ENCODE results near the gene BBLN.

The BBLN gene

DNA sequence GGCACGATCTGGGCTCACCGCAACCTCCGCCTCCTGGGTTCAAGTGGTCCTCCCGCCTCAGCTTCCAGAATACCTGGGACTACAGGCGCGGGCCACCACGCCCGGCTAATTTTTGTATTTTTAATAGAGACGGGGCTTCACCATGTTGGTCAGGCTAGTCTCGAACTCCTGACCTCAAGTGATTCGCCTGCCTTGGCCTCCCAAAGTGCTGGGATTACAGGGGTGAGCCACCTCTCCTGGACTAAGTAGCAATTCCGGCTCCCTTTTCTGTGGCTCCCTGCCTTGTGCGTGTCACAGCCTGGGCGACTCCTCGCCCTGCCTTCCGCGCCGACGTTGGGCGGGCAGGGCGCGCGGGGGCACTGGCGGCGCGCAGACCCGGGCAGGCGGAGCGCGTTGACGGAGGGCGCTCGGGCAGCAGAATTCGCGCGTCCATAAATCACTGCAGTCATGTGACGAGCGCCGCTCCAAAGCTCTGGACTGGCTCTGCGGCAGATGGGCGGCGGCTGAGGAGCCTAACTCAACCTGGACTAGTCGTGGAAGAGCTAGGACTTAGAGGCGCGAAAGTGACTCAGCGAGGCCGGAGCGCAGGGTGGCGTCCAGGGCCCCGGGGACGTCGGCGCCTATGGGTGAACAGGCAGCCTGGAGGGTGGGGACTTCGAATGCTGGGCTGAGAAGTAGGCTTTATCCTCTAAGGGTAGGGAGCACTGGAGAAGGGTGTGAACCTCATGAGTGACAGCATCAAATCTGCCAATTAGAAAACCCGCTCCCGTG is 32.7 kb downstream of the BBLN start:
- DNase-seq, result peak; percentile 75 to 79

DNA sequence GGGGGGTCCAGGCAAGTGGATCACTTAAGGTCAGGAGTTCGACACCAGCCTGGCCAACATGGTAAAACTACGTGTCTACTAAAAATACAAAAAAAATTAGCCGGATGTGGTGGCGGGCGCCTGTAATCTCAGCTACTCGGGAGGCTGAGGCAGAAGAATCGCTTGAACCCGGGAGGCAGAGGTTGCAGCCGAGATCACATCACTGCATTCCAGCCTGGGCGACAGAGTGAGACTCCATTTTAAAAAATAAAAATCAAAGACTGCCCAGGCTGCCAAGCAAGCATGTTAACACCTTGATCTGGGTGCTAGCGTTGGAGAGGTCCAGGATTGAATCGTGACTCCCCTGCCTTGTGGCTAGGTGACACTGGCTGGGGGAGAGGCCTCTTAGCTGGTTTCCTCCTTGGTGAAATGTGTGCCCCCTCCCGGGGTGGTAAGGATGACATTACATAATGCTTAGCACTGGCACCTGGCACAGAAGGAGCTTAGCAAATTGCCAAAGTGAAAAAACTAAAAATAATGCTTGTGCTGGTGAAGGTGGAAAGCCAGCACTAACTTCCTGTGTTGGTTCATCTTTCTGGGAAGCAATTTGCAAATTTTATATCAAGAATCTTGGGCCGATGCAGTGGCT is 33.5 kb downstream of the BBLN start:
- no peak for DNase-seq

DNA sequence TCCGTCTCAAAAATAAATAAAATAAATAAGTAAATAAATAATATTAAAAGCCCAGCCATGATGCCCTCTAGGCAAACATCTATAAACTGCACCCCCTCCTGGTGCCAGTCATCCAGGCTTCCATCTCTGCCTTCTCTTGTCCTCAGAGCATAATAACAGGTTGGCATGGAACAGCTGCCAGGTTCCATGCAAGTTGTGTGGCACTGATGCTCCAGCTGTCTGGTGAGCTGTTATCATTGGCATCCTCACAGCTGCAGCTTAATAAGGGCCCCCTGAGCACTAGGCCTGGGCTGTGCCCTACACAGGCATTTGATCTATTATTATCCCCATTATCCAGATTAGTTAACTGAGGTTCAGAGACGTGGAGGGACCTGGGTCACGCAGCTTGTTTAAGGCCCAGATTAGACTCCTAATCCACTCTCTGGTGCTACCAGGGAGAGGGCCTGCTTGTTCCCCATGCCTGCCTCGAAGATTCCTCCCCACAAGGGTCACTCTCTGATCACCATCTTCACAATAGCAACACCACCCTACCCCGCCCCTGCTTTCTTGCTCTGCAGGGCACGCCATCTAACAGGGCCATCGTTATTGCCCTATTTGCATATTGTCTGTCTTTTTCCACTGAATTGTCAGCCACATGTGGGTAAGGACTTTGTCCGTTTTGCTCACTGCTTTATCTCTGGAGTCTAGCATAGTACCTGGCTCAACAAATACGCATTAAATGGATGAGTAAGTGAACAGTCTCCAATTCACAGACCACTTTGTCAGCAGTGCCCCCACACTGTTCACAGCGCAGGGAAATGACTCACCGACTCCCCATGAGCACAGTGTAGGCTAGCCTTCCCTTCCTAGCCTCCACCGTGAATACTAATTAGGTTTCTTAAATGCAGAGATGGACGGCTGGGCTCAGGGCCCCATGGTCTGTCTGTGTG is 41.6 kb downstream of the BBLN start:
- DNase-seq, result no peak

DNA sequence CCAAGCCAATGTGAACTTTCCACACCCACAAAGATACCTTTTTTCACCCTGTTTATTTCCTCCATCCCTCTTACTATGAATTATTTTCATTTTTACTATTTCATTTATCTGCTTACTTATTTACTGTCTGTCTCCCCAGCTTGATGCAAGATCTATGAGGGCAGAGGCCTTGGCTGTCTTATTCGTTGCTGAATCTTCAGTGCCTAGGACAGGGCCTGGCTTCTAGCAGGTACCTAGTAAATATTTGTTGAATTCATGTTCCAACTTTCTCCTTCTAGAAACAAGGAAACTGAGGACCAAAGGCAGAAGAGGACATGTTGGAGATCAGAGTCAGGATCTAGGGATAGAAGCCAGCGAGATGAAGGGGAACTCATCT is 42.6 kb downstream of the BBLN start:
- DNase-seq, result no peak

DNA sequence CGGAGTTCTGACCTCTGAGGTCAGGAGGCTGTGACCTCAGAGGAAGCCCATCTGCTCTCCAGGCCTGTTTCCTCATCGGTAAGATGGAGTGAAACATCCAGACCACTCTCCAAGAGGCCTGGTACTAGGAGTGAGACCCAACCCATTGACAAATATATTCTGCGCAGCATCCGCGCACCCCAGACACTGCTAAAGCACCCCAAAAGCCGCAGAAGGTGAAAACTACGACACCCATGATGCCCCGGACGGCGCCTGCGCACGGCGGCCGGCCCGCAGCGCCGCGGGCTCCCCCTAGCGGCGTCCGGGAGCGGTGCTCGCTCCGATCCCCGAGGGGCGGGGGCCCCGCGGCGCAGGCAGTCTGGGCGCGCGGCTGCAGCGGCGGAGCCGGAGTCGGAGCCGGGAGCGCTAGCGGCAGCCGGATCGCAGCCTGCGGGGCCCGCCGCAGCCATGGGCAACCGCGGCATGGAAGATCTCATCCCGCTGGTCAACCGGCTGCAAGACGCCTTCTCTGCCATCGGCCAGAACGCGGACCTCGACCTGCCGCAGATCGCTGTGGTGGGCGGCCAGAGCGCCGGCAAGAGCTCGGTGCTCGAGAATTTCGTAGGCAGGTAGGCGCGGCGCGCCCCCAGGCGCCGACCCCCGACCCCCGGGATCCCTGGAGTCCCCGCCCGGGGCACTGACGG is 43.1 kb downstream of the BBLN start, which contains the start of gene DNM1:
TSS of gene DNM1 (plus strand) at position 356 of the 683 bp plus-strand sequence. CDS start at position 448, 92 bp downstream.
- peak; percentile 36 to 69 for DNase-seq

DNA sequence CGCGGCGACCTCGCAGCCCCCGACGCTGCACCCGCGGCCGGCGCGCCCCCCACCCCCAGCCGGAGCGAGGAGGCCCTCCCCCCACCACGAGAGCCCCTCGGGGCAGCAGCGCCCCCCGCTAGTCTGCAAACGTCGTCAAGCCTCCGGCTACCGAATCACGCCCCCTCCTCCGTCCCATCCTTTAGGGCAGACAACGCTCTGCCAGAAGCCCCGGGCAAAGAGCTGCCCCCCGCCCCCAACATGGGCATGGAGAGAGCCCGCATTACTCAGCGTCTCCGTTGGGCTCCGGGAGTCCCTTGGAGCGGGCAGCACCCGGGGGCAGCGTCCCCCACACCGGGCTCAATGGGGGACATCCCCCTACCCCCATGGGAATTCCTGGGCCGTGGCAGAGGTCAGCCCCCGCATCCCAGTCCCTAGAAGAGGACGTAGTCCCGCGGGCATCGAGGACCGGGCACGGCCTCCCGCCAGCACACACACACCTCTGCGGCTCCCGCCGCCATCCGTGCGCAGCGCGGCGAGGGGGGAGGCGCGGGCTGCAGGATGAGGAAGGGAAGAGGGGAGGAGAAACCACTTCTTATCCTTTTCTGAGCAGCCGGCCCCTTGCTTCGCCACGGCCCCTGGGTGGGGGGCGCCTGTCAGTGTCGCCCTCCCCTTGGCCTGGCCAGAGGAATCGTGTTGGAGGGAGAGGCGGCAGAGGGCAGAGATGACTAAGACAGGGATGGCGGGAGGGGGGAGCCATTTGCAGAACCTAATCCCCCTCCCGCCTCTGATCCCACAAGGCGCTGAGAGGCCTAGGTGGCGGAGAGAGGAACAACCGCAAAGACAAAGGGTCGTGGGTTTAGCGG is 43.9 kb downstream of the BBLN start:
- DNase-seq, result peak in 1 of 2 donors; percentile 6

DNA sequence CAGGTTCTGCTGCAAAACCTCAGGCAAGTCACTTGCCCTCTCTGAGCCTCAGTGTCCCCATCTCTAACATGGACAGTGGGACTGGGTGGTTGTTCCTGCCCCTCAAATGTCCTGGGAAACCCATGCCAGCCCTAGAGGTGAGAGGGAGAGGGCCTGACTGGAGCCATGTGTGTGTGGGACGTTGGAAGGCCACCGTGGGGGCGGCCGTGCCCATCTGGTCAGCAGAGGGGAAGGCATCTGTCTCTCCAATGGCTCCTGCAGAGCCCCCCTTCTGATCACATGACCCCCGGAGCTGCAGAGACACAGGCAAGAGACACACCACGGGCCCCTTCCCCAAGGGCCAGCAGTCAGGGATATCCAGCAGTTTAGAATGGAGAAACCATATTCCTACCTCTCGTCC is 44.8 kb downstream of the BBLN start:
- DNase-seq, result no peak

DNA sequence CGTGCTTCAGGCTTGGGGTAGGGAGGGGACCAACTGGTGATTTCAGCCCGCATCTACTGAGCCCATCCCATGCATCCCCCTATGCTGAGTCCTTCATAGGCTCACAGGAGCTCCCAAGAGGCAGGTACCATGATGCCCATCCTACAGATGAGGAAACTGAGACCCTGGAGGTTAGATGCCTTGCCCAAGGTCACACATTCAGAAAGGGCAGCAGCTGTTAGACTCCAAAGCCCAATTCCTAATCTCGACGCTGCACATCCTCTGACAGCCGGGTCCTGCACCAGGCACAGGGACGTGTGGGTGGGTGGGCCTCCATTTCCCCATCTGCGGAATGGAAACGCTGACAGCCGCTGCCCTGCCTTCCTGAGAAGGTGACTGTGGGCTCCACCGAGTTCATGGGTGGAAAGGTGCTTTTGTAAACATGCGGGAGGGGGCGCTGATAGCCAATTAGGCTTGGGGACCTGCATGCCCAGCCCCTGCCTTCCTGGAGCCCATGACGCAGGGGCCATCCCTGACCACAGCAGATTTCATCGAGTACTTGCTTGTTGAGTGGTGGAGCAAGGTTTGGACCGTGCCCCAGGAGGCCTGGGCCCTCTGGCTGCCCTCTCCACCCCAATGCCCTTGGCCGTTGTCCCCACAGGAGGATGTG is 45.4 kb downstream of the BBLN start:
- DNase-seq, result no peak

DNA sequence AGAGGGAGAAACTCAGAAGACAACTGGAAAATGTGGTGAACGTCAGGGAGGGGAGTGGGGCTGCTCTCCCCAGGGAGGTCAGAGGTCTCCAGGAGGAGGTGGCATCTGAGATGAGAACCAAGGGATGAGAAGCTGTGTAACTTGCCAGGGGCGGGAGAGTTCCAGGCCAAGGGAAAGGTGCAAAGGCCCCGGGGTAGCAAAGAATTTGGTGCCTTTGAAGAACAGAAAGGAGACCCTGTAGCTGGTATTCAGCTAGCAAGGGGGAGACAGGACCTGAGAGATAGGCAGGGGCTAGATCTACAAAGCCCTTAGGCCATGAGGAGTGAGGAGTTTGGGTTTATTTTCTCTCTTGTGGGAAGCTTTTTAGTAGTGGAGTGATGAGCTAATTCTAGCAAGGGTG is 46.4 kb downstream of the BBLN start:
- DNase-seq, result no peak

DNA sequence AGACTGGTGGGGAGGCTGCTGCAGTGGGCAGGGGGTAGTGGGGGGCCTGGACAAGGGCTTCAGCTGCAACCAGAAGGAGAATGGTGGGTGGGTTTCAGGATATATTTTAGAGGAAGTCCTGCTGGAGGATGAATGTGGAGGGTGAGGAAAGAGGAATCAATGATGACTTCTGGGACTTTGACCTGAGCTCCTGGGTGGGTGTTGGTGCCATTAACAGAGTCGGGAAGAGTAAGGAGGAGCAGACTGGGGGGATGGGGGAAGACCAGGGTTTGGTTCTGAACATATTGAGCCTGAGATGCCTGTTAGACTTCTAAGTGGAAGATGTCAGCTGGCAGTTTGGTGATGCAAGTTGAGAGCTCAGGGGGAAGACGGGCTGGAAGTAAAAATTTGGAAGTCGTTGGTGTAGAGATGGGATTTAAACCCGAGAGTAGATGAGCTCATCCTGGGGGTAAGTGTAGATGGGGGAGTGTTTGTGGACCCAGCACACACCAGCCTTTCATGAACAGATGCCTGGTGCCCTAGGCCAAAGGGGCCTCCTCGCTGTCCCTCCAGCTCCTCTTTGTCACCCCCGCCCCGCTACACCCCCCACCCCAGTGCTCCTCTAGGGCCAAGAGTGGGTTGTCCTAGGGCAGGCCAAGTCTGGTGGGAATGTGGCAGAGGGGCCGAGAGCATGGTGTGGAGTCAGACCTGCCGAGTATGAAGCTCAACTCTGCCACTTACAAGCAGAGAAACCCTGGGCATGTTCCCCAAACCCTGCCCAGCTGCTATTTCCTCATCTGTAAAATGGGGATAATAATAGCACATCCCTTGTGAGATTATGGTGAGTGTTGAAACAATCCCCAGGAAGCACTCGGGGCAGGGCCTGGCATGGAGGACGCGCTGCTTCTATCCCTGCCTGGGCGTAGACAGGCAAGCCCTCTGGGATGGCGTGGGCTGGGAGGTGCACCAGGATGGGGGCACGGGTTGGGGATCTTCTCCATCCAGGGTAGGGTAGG is 47.1 kb downstream of the BBLN start:
- DNase-seq, result peak; percentile 20 to 29

DNA sequence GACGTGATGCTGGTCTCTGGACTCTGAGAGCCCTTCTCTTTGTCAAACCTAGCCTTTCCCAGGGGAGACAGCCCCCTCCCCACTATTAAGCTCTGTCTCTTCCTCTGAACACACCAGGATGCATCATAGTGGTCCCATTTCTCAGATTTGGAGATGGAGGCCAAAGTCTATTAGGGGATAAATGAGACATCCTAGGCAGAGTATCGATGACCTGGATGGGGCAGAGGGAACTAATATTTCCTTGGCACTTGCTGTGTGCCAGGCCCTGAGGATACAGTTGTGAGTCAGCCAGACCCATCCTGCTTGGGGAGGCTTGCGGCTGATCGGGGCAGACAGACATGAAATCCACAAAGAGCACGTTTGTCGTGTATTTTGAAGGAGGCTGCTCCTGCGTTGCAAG is 48.3 kb downstream of the BBLN start:
- DNase-seq, result no peak

DNA sequence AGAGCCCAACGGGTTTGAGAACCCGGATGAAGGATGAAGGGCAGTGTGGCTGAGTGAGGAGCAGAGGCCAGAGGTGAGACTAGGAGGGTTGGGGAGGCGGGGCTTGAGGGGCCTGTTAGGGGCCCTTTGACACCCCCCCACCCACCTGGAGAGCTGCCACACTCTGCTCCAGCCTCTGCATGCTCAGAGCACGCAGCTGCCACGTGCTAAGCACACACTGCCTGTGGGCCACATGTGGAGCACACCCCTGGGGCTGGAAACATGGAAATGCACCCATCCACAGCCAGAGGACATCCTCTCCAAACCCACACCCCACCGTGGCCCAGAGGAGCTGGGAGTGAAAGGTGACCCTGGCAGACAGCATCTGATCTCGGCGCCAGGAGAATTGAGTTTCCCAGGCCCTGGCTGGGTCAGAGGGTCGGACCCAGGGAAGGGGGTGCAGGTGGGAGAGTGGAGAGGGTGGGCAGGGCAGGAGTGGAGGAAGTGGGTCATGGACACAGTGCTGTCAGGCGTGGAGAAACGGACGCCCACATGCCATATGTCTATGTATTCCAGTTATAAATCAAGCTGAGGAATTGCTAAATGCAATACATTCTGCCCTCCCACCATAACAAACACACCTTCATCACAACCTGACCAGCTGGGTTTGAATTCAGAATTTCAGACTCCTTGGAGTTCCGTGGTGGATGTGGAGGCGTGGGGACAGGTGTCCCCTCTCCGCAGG is 49.0 kb downstream of the BBLN start:
- DNase-seq, result no peak

DNA sequence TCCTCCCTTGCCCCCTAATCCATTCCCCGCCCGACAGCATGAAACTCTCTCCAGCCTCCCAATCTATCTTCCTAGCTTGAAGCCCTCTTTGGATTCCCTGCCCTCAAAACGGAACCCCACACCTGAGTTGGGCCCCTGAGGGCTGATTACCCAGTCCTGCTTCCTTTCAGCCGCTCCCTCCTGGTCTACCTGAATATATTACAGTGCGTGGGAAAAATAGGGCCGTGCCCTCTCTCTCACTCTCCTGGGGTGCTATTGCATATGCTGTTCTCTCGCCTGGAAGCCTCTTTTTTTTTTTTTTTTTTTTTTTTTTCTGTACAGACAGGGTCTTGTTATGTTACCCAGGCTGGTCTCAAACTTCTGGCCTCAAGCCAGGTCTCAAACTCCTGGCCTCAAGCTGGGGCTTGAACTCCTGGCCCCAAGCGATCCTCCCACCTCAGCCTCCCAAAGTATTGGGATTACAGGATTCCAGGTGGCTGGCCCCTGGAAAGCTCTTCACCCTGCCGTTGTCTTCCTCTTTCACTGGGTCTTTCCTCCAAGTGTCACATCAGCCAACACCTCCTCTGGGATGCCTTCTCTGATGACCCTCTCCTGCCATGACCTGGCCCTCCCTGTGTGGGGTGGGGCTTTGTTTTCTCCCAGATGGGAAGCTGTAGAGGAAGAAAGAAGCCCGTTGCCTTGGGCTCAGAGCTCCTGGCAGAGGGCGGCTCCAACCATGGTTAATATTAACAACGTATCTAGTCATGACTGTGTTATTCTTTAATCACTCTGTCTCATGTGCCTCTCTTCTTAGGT is 51.3 kb downstream of the BBLN start:
- DNase-seq, result no peak

DNA sequence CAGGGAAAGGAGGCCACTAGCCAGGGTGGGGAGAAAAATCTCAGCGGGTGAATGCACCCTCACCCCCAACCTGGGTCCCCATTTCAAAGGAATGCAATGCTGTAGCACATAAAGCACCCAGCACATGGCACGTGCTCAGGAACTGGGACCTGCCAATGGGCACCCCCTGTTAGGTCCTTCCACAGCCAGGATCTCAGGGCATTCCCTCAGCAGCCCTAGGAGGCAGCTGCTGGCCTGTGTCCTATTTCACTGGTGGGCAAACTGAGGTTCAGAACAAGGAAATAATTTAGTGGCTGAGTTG is 51.9 kb downstream of the BBLN start:
- no peak for DNase-seq
